HG03354 (cell line): Measurements from ENCODE around the gene TUBGCP6.
"Not testable (repeated sequence)": the region's sequence is repeated elsewhere in the genome, so short reads cannot be mapped to it uniquely, and the experiment has no call there.

Experiments used
- ATAC-seq: cut with Tn5 transposase; IDR thresholded peaks from one replicate; pipeline ENCODE4 v1.9.1; 2021; ENCODE audit warnings: mild to moderate bottlenecking; ENCODE audit not compliant: unreplicated experiment, poor library complexity, severe bottlenecking

The TUBGCP6 gene

GRCh38 chr22:50175921-50176849 lies 68.6 kb downstream of the TUBGCP6 start:
- ATAC-seq: no peak

GRCh38 chr22:50175191-50175461 lies 69.7 kb downstream of the TUBGCP6 start:
- ATAC-seq: no peak

GRCh38 chr22:50174382-50175190 lies 70.2 kb downstream of the TUBGCP6 start:
- no peak for ATAC-seq

- no peak for ATAC-seq
These were observed 70.9 kb downstream of the TUBGCP6 start for GRCh38 chr22:50173983-50174355.

GRCh38 chr22:50173311-50173982 lies 71.4 kb downstream of the TUBGCP6 start:
- no peak for ATAC-seq

GRCh38 chr22:50171965-50172421 lies 72.8 kb downstream of the TUBGCP6 start:
- no peak for ATAC-seq

GRCh38 chr22:50171319-50171964 lies 73.4 kb downstream of the TUBGCP6 start:
- no peak for ATAC-seq

- ATAC-seq: no peak
These were observed 74.1 kb downstream of the TUBGCP6 start, which contains the start of gene PANX2 for GRCh38 chr22:50170453-50171318. TSS of gene PANX2 (plus strand) at chr22:50170731. CDS start at chr22:50170731, 0 bp downstream.

GRCh38 chr22:50169774-50170341 lies 75.0 kb downstream of the TUBGCP6 start:
- no peak for ATAC-seq

- ATAC-seq: no peak
These were observed 75.6 kb downstream of the TUBGCP6 start for GRCh38 chr22:50169181-50169759.

GRCh38 chr22:50168490-50169180 lies 76.2 kb downstream of the TUBGCP6 start:
- not testable (repeated sequence) for ATAC-seq

GRCh38 chr22:50167689-50168489 lies 76.9 kb downstream of the TUBGCP6 start:
- ATAC-seq: no peak
